Measurements from ENCODE around the gene MX2. TPM values are rescaled to one million over a fixed set of nuclear protein-coding genes. Genes with fewer than 3 reads are reported as not detected.

Gene MX2
- total RNA-seq, 2 donors from 2014 or later = 1.6 to 11.4 TPM

DNA sequence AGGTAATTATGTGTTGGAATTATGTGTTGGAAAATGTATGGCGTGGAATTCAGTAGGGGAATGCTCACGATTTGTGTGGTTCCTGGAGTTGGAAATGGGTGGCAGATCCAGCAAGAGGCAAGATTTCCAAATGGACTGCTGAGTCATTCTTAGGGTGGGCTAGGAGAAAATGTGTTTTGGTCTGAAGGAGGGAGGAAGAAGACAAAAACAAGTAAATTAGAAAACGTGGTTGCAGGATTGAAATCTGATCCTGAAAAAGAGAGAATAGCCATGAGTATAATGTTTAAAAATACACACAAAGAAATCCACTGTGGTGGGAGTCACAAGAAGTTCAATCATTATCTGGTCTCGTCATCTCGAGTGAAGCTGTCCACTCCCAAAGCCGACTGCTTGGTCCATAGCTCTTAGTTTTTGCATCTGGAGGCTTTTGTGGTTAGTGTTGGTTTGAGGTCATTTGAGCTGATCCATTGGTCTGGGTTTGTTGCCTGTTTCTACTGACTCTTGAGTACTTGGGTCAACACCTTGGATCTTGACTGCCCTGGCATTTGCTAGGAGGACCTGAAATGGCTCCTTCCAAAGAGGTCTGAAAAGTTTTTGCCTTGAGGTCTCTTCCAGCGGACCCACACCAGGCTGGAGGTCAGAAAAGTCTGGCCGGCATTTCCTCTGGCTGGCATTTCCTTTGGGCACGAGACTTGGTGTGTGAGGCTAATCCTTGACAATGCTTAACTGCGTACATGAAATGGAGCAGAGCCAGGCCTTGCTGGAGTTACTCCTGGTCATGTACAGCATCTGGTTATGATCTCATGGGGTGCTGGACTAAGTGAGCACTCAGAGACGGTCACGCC, 9.2 kb downstream of the MX2 start:
- DNase-seq = peak; percentile 20
- H3K9me3 ChIP-seq (ENCODE audit: control insufficient read depth, low read length) = no peaks in the 10 kb centered on the region
- H3K27me3 ChIP-seq (ENCODE audit: control insufficient read depth, insufficient read depth, low read length, poor library complexity, severe bottlenecking) = no peaks in the 10 kb centered on the region
- no peak overlapping the region for H3K4me3 ChIP-seq (ENCODE audit: low read length)
- no peaks in the 10 kb centered on the region for H3K36me3 ChIP-seq (ENCODE audit: control insufficient read depth, insufficient read depth, low read length)
- H3K36me3 Mint-ChIP-seq (ENCODE audit: low read depth) = no peaks in the 10 kb centered on the region
- H3K4me3 Mint-ChIP-seq = no peak overlapping the region
- H3K9ac ChIP-seq (ENCODE audit: extremely low read depth, low read length, poor library complexity, severe bottlenecking) = no peak overlapping the region
- no peak overlapping the region for H3K27ac Mint-ChIP-seq
- H3K4me1 ChIP-seq (ENCODE audit: control insufficient read depth, insufficient read depth, low read length) = peaks cover 7% of the 10 kb centered on the region
- 80 to 87% methylated on average over 8 to 12 of the region's 12 CpGs for WGBS, 2 experiments (ENCODE audit: insufficient coverage in 1 of 2, insufficient read length in 1 of 2)
- TF ChIP-seq, protein P1, sequence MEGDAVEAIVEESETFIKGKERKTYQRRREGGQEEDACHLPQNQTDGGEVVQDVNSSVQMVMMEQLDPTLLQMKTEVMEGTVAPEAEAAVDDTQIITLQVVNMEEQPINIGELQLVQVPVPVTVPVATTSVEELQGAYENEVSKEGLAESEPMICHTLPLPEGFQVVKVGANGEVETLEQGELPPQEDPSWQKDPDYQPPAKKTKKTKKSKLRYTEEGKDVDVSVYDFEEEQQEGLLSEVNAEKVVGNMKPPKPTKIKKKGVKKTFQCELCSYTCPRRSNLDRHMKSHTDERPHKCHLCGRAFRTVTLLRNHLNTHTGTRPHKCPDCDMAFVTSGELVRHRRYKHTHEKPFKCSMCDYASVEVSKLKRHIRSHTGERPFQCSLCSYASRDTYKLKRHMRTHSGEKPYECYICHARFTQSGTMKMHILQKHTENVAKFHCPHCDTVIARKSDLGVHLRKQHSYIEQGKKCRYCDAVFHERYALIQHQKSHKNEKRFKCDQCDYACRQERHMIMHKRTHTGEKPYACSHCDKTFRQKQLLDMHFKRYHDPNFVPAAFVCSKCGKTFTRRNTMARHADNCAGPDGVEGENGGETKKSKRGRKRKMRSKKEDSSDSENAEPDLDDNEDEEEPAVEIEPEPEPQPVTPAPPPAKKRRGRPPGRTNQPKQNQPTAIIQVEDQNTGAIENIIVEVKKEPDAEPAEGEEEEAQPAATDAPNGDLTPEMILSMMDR (conservative IDR thresholded peaks at IDR 0.05) = no peak
- H3K4me1 Mint-ChIP-seq = peaks cover 2% of the 10 kb centered on the region
- H3K27ac ChIP-seq (ENCODE audit: low read depth, low read length) = no peak overlapping the region
- H3K9me3 Mint-ChIP-seq = no peaks in the 10 kb centered on the region
- H3K27me3 Mint-ChIP-seq (ENCODE audit: insufficient read depth) = peaks cover 5% of the 10 kb centered on the region

DNA sequence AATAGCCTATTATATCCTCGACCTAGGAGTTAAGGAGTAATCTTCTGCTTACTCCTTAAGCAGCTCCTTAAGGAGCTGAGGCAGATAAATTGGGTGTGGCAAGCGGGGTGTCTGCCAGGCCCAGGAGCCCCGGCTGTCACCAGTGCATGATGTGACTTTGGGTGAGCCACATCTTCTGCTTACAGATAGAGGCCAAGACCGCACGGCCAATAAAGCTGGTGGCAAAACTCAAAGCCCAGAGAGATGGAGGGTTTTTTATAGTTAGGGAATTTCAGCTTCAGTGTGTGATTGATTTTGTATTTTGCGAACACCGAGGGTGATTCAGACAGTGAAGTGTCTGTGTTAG, 9.8 kb downstream of the MX2 start:
- no peak overlapping the region for H3K27ac Mint-ChIP-seq
- Histone ChIP-seq H3K9ac (ENCODE audit: extremely low read depth, low read length, poor library complexity, severe bottlenecking) (no peak overlapping the region), H3K36me3 (ENCODE audit: control insufficient read depth, insufficient read depth, low read length) (no peaks in the 10 kb centered on the region), H3K9me3 (ENCODE audit: control insufficient read depth, low read length) (no peaks in the 10 kb centered on the region), H3K4me3 (ENCODE audit: low read length) (no peak overlapping the region), H3K27me3 (ENCODE audit: control insufficient read depth, insufficient read depth, low read length, poor library complexity, severe bottlenecking) (no peaks in the 10 kb centered on the region), H3K4me1 (ENCODE audit: control insufficient read depth, insufficient read depth, low read length) (peaks cover 7% of the 10 kb centered on the region), H3K27ac (ENCODE audit: low read depth, low read length) (no peak overlapping the region)
- H3K4me1 Mint-ChIP-seq = peaks cover 2% of the 10 kb centered on the region
- DNase-seq = no peak
- no peaks in the 10 kb centered on the region for H3K36me3 Mint-ChIP-seq (ENCODE audit: low read depth)
- H3K4me3 Mint-ChIP-seq = no peak overlapping the region
- no peaks in the 10 kb centered on the region for H3K9me3 Mint-ChIP-seq
- WGBS, 2 experiments (ENCODE audit: insufficient coverage in 1 of 2, insufficient read length in 1 of 2) = 90 to 96% methylated on average over 5 to 7 of the region's 7 CpGs
- TF ChIP-seq, protein P1 (conservative IDR thresholded peaks at IDR 0.05) = no peak
- H3K27me3 Mint-ChIP-seq (ENCODE audit: insufficient read depth) = peaks cover 5% of the 10 kb centered on the region

DNA sequence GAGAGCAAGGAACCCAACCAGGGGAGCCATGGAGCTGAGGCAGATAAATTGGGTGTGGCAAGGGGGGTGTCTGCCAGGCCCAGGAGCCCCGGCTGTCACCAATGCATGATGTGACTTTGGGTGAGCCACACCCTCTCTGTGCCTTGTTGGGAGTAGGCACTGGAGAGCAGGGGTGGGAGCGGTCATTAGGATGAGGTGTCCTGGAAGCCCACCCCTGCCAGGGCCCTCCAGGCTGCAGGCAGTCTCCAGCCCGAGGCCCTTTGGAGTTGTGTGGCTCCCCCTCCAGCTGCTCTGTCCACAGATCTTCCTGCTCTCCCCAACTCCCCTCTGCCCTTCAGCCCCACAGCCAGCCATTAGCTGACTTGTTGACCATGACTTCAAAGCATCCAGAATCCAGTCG, 11.4 kb downstream of the MX2 start:
- H3K4me1 ChIP-seq (ENCODE audit: control insufficient read depth, insufficient read depth, low read length) = peaks cover 7% of the 10 kb centered on the region
- Mint-ChIP-seq H3K36me3 (ENCODE audit: low read depth) (no peaks in the 10 kb centered on the region), H3K9me3 (no peaks in the 10 kb centered on the region), H3K4me3 (no peak overlapping the region), H3K4me1 (peaks cover 4% of the 10 kb centered on the region), H3K27me3 (ENCODE audit: insufficient read depth) (peaks cover 6% of the 10 kb centered on the region), H3K27ac (no peak overlapping the region)
- no peak overlapping the region for H3K27ac ChIP-seq (ENCODE audit: low read depth, low read length)
- H3K9me3 ChIP-seq (ENCODE audit: control insufficient read depth, low read length) = no peaks in the 10 kb centered on the region
- no peaks in the 10 kb centered on the region for H3K36me3 ChIP-seq (ENCODE audit: control insufficient read depth, insufficient read depth, low read length)
- H3K9ac ChIP-seq (ENCODE audit: extremely low read depth, low read length, poor library complexity, severe bottlenecking) = no peak overlapping the region
- TF ChIP-seq, protein P1 (conservative IDR thresholded peaks at IDR 0.05) = no peak
- DNase-seq = peak; percentile 22
- WGBS, 2 experiments (ENCODE audit: insufficient coverage in 1 of 2, insufficient read length in 1 of 2) = 69 to 75% methylated on average over 4 of the region's 4 CpGs
- no peaks in the 10 kb centered on the region for H3K27me3 ChIP-seq (ENCODE audit: control insufficient read depth, insufficient read depth, low read length, poor library complexity, severe bottlenecking)
- no peak overlapping the region for H3K4me3 ChIP-seq (ENCODE audit: low read length)
